Limb (tissue), 2 donors: ENCODE measurements around the gene EMSY.

Experiments used
- DNase-seq, 2 donors: peaks; one replicate each; pipeline ENCODE4 v3.0.0-alpha.2; 2016; ENCODE audit errors: extremely low spot score in 2 of 2

EMSY gene

GRCh38 chr11:76456571-76456970, 11.8 kb downstream of the EMSY start:
- no peak for DNase-seq

GRCh38 chr11:76459299-76459698, 14.5 kb downstream of the EMSY start:
- DNase-seq: no peak

DNA sequence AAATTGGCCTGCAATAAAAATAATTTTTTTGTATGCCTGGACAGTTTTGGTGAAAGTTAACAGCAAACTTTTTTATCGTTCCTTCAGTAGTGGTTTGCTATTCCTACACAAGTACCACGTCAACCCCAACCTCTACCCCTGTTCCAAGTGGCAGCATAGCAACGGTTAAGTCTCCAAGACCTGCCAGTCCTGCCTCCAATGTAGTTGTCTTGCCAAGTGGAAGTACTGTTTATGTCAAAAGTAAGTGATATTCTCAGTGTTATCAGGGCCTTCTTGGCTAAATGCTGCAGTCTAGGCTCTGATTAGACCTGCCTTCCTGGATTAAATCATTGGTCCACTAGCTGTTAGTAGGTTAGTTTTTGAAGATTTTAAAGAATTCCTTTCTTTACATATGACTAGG, 15.0 kb downstream of the EMSY start:
- DNase-seq: no peak

- DNase-seq: no peak
Observed at GRCh38 chr11:76462317-76462716, 17.5 kb downstream of the EMSY start.

DNA sequence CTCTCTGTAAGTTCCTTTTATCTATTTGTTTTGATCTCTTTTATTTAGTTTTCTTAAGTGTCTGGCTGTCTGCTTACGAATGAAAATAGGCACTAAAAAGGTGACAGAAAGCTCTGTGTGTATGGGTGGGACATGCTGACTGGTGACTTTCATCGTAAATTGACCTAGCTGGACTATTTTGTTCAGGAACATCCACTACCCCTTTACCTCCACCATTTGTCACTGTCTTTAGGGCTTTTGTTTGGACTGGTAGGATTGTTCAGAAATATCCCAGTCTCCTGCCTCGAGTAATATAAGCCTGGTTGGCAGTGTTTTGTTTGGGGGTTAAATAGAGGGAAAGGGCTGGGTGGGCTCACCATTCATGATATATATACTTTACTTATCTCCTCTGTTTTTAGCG, 20.9 kb downstream of the EMSY start:
- no peak for DNase-seq

DNA sequence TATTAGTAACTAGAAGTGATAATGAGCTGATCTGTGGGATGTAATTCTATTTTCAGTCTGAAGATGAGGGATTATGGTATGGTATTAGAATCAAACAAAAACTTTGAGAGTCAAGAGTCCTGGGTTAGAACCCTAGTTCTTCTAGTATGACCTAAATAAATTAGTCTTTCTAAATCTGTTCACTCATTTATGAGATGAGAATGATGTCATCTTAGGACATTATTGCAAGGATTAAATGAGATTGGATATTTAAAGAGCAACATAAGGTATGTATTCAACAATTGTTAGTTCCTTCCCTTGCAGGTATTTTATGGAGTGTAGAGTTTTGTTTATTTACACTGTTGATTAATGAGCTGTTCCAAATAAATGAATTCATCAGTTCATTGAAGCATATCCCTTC, 21.8 kb downstream of the EMSY start:
- no peak for DNase-seq

DNA sequence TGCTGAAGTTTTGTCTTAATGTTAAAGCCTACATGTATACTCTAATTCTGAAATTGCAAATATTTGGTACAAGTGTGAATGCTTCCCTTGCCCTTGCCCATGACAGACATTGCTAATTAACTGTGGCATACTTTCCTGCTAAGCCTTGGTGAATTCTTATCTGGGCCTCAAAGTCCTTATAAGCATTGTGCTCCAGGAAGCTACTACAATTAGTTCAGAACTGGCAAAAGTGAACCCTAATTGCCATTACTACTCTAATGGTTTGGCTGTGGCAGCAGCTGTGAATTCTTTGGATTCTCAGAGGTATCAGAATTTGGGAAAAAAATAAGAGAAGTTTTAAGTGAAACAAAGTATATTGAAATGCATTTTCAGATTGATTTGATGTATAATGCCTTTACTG, 24.3 kb downstream of the EMSY start:
- DNase-seq: no peak

DNA sequence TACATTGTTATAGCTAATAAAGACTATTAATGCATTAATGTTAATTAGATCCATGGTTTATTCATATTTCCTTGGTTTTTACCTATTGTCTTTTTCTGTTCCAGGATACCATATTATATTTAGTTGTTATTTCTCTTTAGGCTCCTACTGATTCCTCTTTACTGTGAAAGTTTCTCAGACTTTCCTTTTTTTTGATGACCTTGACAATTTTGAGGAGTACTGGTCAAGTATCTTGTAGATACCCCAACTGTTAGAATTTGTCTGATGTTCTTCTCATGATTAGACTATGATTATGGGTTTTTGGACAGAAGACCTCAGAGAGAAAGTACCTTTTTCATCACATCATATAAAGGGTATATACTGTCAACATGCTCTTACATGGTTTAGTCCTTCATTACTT, 26.6 kb downstream of the EMSY start:
- DNase-seq: no peak

DNA sequence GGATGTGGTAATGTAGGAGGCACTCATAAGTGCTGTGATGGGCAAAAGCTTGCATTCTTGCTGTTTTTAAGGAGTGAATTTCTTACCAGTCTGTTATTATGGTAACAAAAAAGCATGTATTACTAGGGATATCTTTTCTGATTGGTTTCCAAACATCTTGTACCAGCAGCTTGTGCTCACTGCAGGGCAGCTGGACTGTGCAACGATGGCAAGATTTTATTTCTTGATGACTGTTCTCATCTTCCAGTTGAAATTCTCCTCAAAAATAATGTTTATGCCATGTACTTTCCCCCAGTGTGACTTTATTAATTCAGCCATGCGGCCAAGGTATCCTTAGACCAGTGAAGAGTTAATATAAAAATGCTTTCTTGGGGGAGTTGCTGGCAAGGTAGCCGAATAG, 35.4 kb downstream of the EMSY start:
- no peak for DNase-seq

DNA sequence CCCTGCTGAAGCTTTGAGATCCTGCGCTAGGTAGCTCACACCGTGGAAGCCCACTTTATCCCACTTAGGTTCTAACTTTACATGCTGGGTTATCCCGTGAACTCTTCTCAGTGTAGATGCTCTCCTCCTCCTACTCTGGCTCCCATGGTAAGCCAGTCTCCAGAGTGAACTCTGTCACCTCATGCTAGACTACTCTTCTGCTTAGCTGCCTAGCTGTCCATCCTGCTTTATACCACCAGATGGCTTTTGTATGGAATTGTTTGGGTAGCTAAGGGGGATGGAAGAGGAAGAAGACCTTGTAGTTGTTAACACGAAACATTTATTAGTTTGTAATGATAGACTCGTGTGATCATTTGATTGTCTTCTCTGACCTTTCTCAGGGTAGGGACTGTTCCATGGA, 46.8 kb downstream of the EMSY start:
- no peak for DNase-seq

GRCh38 chr11:76493040-76493439, 48.2 kb downstream of the EMSY start:
- DNase-seq: no peak

DNA sequence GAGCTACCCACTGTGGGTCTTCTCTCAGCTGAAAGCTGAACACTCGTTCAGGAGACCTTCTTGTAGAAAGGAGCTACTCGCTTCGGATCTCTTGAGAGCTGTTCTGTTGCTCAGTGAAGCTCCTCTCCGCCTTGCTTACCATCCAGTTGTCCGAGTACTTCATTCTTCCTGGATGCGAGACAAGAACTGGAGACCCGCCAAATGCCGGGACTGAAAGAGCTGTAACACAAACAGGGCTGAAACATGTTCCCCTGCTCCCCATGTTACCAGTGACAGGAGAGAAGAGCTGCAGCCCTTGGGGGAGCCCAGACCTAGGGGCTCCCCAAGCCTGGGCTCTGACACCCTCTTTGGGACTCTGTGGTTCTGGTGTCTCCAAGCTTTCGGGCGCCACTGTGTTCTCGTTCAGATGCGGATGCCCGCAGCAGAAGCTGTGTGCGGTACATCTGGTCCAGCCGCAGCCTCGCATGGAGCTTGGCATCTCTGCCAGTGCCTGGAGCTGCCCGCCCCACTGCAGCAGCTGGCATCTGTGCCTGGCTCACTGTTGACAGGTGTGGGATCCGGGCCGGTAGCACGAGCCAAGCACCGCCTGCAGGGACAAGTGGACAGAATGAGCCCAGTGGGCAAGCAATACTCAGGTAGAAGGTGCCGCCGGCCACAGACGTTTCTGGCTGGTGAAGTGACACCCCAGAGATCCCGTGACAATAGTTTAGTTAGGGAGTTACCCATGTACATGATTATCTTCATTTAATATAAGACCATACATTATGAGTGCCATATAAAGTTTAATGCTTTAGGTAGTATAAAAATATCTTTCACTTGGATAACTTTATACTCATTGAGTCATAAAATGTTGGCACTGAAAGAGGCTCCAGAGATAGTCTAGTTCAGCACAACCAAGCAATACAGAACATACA, 49.1 kb downstream of the EMSY start:
- DNase-seq: no peak

GRCh38 chr11:76495019-76495418, 50.2 kb downstream of the EMSY start:
- DNase-seq: no peak

GRCh38 chr11:76496174-76496573, 51.4 kb downstream of the EMSY start:
- DNase-seq: no peak

- no peak for DNase-seq
Observed at GRCh38 chr11:76501526-76502202, 56.8 kb downstream of the EMSY start.

- no peak for DNase-seq
Observed at GRCh38 chr11:76506833-76507232, 62.0 kb downstream of the EMSY start.

GRCh38 chr11:76510060-76511047, 65.5 kb downstream of the EMSY start:
- DNase-seq: no peak

DNA sequence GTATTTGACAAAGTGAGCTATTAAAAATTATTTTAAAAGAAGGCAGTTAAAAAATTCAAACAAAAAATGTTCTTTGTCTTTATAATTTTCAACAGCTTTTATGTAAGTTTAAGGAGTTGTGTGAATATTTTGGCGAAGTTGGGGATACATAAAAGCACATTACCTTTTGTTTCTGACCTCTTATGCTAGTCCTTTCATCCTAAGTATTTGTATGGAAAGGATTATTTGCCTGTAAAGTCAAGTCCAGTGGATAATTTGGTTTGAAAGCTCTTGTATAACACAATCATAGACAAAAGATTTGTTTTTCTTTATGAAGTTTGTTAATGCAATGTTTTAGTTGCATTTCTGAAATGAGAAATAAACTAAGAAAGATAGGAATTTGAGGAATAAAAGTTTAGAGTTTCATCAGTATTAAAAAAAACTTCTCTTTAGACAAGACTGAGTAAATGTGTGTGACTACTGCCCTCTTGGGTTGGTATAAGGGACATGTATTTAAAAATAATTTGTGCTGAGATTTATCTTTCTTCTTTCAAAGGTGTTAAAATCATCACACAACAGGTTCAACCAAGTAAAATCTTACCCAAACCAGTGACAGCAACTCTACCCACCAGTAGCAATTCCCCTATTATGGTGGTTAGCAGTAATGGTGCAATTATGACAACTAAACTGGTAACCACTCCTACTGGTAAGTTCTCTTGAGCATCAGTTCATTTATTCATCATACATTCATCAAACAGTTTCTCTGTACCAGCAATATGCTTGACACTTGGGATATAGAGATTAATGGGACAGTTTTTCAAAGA, 68.2 kb downstream of the EMSY start:
- DNase-seq: peak in 1 of 2 donors; percentile 38

GRCh38 chr11:76513654-76514034, 68.8 kb downstream of the EMSY start:
- DNase-seq: no peak

- no peak for DNase-seq
Observed at GRCh38 chr11:76515494-76515893, 70.7 kb downstream of the EMSY start.

DNA sequence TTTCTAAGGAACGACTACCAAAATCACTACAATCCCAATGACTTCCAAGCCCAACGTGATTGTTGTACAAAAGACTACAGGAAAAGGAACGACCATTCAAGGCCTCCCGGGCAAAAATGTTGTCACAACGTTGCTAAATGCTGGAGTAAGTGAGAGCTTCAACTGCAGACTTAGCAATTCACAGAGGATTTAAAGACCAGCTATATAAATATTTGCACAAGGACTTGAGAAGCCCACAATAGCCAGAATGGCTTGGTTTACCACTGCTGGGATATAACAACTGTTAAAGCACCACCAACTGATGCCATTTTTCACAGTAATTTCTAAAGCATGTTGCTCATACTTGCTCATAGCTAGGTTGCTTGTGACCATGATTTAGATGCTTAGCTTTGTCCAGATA, 78.3 kb downstream of the EMSY start:
- DNase-seq: no peak
